Uterus (tissue), 4 donors: Measurements from ENCODE around the gene PDE6A. TPM values are rescaled to one million over a fixed set of nuclear protein-coding genes. Genes with fewer than 3 reads are reported as not detected.

Source experiments
- DNase-seq, 2 donors: peaks; one replicate each; pipeline ENCODE4 v3.0.0-alpha.2; 2019 to 2020
- H3K27ac ChIP-seq, 2 donors: fragments of 200-600 bp; sonication (generic); 1 replicate in 1 of 2; 2 replicates in 1 of 2; pipeline ENCODE4 v1.5.1; 2016 to 2018
- H3K27me3 ChIP-seq, 2 donors: fragments of 200-600 bp; sonication (generic); one replicate each; pipeline ENCODE4 v1.5.1; 2018 to 2019; ENCODE audit warnings: control low read depth in 1 of 2
- H3K36me3 ChIP-seq, 2 donors: fragments of 200-600 bp; sonication (generic); one replicate each; pipeline ENCODE4 v1.5.1; 2019; ENCODE audit warnings: control low read depth in 1 of 2
- H3K4me1 ChIP-seq, 2 donors: fragments of 200-600 bp; sonication (generic); one replicate each; pipeline ENCODE4 v1.5.1; 2018 to 2019; ENCODE audit warnings: control low read depth in 1 of 2
- H3K4me3 ChIP-seq, 2 donors: fragments of 200-600 bp; sonication (generic); 1 replicate in 1 of 2; 2 replicates in 1 of 2; pipeline ENCODE4 v1.5.1; 2018 to 2019; ENCODE audit warnings: mild to moderate bottlenecking in 1 of 2
- H3K9me3 ChIP-seq, 2 donors: fragments of 200-600 bp; sonication (generic); one replicate each; pipeline ENCODE4 v1.5.1; 2019; ENCODE audit warnings: control low read depth in 1 of 2
- POLR2A ChIP-seq, 2 donors: fragments of 450-650 bp; IDR thresholded peaks; one replicate each; pipeline ENCODE4 v1.6.1; 2016; ENCODE audit warnings: antibody characterized with exemption in 2 of 2, mild to moderate bottlenecking in 1 of 2, moderate library complexity in 1 of 2
- intact Hi-C: fragments of 100-400 bp; cut with DNase I; formaldehyde crosslinking; loops from one replicate; pipeline ENCODE4 v1.15.1; 2023; ENCODE audit warnings: low total_unique reads
- total RNA-seq, 4 donors: library from RNA; depleted of rRNA in 3 of 4; stranded (reverse); fragments of >200 nt in 3 of 4; gene quantifications; one replicate each; pipeline versions ENCODE4 v1.1.0 to v1.2.4, GENCODE V29; 2014 to 2023
- TF ChIP-seq, protein P1 (sequence below), 4 experiments: fragments of 200-600 bp in 2 of 4; fragments of 450-650 bp in 2 of 4; sonication (generic) in 2 of 4; IDR thresholded peaks; one replicate each; pipeline ENCODE4 v1.5.1; 2016 to 2019; ENCODE audit warnings: antibody characterized with exemption in 4 of 4, mild to moderate bottlenecking in 2 of 4, moderate library complexity in 1 of 4
- donor health status: DM: yes; HTN: yes; CAD: no.

PDE6A gene
- total RNA-seq, 4 donors from 2014 or later: 0.07 TPM; not detected in 3

DNA sequence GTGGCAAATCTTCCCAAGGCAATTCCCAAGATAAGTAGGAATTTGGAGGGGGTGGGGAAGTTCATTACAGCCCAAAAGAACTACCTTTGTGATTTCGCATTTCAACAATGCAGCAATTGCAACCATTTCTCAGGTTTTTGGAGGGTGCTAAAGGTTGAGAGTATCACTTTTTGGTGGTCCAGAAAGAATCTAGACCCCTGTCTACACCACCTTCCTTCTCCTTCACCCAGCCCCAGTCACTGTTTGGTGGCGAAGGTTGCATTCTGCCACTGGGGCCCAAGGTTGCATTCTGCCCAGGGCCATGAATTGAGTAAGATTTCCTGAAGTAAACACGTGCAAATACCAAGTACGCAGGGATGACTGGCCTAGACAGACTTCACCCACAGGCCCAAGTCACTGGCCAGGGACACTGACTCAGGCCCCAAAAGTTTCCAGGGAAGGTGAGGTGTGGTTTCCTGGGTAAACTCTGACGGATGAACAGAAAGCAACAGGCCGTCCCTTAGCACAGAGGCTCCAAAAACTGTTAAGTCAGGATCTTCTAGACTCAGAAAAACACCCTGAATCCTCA lies 5.7 kb downstream of the PDE6A start:
- Histone ChIP-seq H3K27ac (no peak overlapping the region), H3K9me3 (no peaks in the 10 kb centered on the region), H3K27me3 (no peaks in the 10 kb centered on the region), H3K36me3 (no peaks in the 10 kb centered on the region), H3K4me1 (no peaks in the 10 kb centered on the region), H3K4me3 (no peak overlapping the region)
- TF ChIP-seq, protein P1, sequence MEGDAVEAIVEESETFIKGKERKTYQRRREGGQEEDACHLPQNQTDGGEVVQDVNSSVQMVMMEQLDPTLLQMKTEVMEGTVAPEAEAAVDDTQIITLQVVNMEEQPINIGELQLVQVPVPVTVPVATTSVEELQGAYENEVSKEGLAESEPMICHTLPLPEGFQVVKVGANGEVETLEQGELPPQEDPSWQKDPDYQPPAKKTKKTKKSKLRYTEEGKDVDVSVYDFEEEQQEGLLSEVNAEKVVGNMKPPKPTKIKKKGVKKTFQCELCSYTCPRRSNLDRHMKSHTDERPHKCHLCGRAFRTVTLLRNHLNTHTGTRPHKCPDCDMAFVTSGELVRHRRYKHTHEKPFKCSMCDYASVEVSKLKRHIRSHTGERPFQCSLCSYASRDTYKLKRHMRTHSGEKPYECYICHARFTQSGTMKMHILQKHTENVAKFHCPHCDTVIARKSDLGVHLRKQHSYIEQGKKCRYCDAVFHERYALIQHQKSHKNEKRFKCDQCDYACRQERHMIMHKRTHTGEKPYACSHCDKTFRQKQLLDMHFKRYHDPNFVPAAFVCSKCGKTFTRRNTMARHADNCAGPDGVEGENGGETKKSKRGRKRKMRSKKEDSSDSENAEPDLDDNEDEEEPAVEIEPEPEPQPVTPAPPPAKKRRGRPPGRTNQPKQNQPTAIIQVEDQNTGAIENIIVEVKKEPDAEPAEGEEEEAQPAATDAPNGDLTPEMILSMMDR (IDR thresholded peaks at IDR 0.05): no peak
- no peak for TF ChIP-seq POLR2A (IDR thresholded peaks at IDR 0.05)
- intact Hi-C loops: no loop called here
- DNase-seq: no peak

- TF ChIP-seq POLR2A (IDR thresholded peaks at IDR 0.05): no peak
- TF ChIP-seq, protein P1 (IDR thresholded peaks at IDR 0.05): no peak
- Histone ChIP-seq H3K4me3 (no peak overlapping the region), H3K36me3 (no peaks in the 10 kb centered on the region), H3K27ac (no peak overlapping the region), H3K27me3 (no peaks in the 10 kb centered on the region), H3K4me1 (no peaks in the 10 kb centered on the region), H3K9me3 (no peaks in the 10 kb centered on the region)
- intact Hi-C loops: no loop called here
- DNase-seq: no peak
Observed at GRCh38 chr5:149938279-149938678, 6.3 kb downstream of the PDE6A start.

GRCh38 chr5:149937610-149938009 lies 7.0 kb downstream of the PDE6A start:
- H3K9me3 ChIP-seq: no peaks in the 10 kb centered on the region
- no peaks in the 10 kb centered on the region for H3K36me3 ChIP-seq
- H3K4me1 ChIP-seq: no peaks in the 10 kb centered on the region
- H3K27me3 ChIP-seq: no peaks in the 10 kb centered on the region
- TF ChIP-seq, protein P1 (IDR thresholded peaks at IDR 0.05): no peak
- H3K27ac ChIP-seq: no peak overlapping the region
- no peak overlapping the region for H3K4me3 ChIP-seq
- DNase-seq: no peak
- intact Hi-C loops: no loop called here

DNA sequence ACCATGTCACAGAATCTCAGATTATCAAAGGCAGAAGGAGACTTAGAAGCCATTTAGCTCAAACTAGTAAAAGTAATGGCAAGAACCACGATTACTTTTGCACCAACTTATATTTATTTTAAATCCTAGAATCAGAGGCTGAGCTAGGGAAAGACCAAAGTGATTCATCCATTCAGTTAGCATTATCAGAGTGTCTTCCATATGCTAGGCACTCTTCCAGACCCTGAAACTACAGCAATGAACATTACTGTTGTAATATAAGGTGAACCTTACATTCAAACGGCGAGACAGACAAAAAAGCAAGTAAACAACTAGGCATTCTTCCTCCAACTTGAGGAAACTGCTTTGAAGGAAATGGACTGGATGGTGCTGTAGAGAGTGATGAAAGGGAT lies 7.9 kb downstream of the PDE6A start:
- intact Hi-C loops: no loop called here
- DNase-seq: no peak
- no peaks in the 10 kb centered on the region for H3K4me1 ChIP-seq
- no peaks in the 10 kb centered on the region for H3K9me3 ChIP-seq
- no peaks in the 10 kb centered on the region for H3K36me3 ChIP-seq
- no peak for TF ChIP-seq POLR2A (IDR thresholded peaks at IDR 0.05)
- TF ChIP-seq, protein P1 (IDR thresholded peaks at IDR 0.05): no peak
- H3K4me3 ChIP-seq: no peak overlapping the region
- H3K27ac ChIP-seq: no peak overlapping the region
- no peaks in the 10 kb centered on the region for H3K27me3 ChIP-seq

- Histone ChIP-seq H3K36me3 (no peaks in the 10 kb centered on the region), H3K27ac (no peak overlapping the region), H3K4me3 (no peak overlapping the region), H3K27me3 (no peaks in the 10 kb centered on the region), H3K9me3 (no peaks in the 10 kb centered on the region), H3K4me1 (no peaks in the 10 kb centered on the region)
- DNase-seq: no peak
- TF ChIP-seq POLR2A (IDR thresholded peaks at IDR 0.05): no peak
- TF ChIP-seq, protein P1 (IDR thresholded peaks at IDR 0.05): no peak
- intact Hi-C loops: no loop called here
Observed at GRCh38 chr5:149936044-149936699, 8.4 kb downstream of the PDE6A start.
